ENCODE data around the gene PTPN1. TPM values are rescaled to one million over a fixed set of nuclear protein-coding genes. Genes with fewer than 3 reads are reported as not detected.

PTPN1 gene
- polyA plus RNA-seq, 1 of the 3 experiments (the other 2 are of a cell fraction), result 23.6 TPM

DNA sequence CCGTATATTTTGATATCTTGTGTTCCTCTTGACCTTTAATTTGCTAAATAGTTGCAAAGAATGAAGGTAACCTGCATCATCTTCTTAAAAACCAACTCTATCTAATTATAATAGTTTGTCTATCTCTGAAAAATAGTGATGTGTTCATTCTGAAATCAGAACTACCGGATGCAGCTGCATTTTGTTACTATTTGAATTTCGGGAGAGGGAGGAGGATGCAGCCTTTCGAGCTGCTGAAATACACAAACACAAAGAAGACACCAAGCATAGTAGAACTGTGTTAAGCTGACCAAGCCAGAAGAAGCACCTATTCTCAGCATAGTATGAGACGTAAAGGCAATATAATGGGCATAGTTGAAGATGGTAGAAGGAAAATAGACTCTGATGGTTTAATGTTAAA is 33.1 kb downstream of the PTPN1 start:
- H3K4me2 ChIP-seq, result no peak overlapping the region

More for the DNA sequence above, 33.1 kb downstream of the PTPN1 start:
- Histone ChIP-seq H3K9me3 (no peaks in the 10 kb centered on the region), H3K4me1 (ENCODE audit: control insufficient read depth in 1 of 2, insufficient read depth in 2 of 2, low read depth in 1 of 2, low read length in 1 of 2) (peaks cover 4 to 16% of the 10 kb centered on the region in 2 experiments), H3F3A (replicated peaks; ENCODE audit: insufficient read depth) (peaks cover 28% of the 10 kb centered on the region), H3K79me2 (ENCODE audit: insufficient read depth) (peaks cover 96% of the 10 kb centered on the region), H3K27me3 (ENCODE audit: insufficient read depth) (no peaks in the 10 kb centered on the region), H3K4me3 (ENCODE audit: low read depth in 2 of 2, low read length in 1 of 2) (no peak overlapping the region), H3K36me3 (replicated peaks in 1 of 2; ENCODE audit: control insufficient read depth in 1 of 2, insufficient read depth in 2 of 2, low read length in 1 of 2) (peaks cover 0 to 6% of the 10 kb centered on the region in 2 experiments), H3K9ac (no peak overlapping the region), H3K27ac (ENCODE audit: low read depth in 2 of 2, low read length in 1 of 2) (no peak overlapping the region), H4K20me1 (ENCODE audit: insufficient read depth) (peaks cover 14% of the 10 kb centered on the region), H2AFZ (ENCODE audit: low read depth) (no peak overlapping the region), H3K9me2 (no peaks in the 10 kb centered on the region)
- ChIA-PET CTCF (no interaction called here), POLR2A (no interaction called here)
- no peak for DNase-seq
- no peak for TF ChIP-seq GABPA (IDR thresholded peaks at IDR 0.05; ENCODE audit: low read depth)
- no peak for TF ChIP-seq FOXM1 (IDR thresholded peaks at IDR 0.05; ENCODE audit: low read depth)
- TF ChIP-seq, protein P1, sequence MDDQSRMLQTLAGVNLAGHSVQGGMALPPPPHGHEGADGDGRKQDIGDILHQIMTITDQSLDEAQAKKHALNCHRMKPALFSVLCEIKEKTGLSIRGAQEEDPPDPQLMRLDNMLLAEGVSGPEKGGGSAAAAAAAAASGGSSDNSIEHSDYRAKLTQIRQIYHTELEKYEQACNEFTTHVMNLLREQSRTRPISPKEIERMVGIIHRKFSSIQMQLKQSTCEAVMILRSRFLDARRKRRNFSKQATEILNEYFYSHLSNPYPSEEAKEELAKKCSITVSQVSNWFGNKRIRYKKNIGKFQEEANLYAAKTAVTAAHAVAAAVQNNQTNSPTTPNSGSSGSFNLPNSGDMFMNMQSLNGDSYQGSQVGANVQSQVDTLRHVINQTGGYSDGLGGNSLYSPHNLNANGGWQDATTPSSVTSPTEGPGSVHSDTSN (IDR thresholded peaks at IDR 0.05), result no peak
- no peak for TF ChIP-seq USF1 (IDR thresholded peaks at IDR 0.05; ENCODE audit: borderline replicate concordance, low read depth)
- TF ChIP-seq FOSL2 (IDR thresholded peaks at IDR 0.05; ENCODE audit: borderline replicate concordance, low read depth), result no peak
- TF ChIP-seq NRF1 (IDR thresholded peaks at IDR 0.05; ENCODE audit: low read depth, low read length), result no peak
- TF ChIP-seq RFX5 (IDR thresholded peaks at IDR 0.05; ENCODE audit: low read length), result no peak
- no peak for TF ChIP-seq EP300 (IDR thresholded peaks at IDR 0.05; ENCODE audit: borderline replicate concordance in 1 of 2, low read depth in 1 of 2, low read length in 1 of 2)
- TF ChIP-seq ZBTB33 (IDR thresholded peaks at IDR 0.05; ENCODE audit: borderline replicate concordance, low read depth), result no peak
- no peak for TF ChIP-seq TAF1 (IDR thresholded peaks at IDR 0.05; ENCODE audit: borderline replicate concordance, low read depth, low read length)
- TF ChIP-seq, protein P2, sequence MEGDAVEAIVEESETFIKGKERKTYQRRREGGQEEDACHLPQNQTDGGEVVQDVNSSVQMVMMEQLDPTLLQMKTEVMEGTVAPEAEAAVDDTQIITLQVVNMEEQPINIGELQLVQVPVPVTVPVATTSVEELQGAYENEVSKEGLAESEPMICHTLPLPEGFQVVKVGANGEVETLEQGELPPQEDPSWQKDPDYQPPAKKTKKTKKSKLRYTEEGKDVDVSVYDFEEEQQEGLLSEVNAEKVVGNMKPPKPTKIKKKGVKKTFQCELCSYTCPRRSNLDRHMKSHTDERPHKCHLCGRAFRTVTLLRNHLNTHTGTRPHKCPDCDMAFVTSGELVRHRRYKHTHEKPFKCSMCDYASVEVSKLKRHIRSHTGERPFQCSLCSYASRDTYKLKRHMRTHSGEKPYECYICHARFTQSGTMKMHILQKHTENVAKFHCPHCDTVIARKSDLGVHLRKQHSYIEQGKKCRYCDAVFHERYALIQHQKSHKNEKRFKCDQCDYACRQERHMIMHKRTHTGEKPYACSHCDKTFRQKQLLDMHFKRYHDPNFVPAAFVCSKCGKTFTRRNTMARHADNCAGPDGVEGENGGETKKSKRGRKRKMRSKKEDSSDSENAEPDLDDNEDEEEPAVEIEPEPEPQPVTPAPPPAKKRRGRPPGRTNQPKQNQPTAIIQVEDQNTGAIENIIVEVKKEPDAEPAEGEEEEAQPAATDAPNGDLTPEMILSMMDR (IDR thresholded peaks at IDR 0.05), result no peak
- TF ChIP-seq FOXJ3 (CRISPR knock-in tag; IDR thresholded peaks at IDR 0.05), result no peak
- no peak for TF ChIP-seq RCOR1 (IDR thresholded peaks at IDR 0.05; ENCODE audit: low read length)
- no peak for TF ChIP-seq TEAD4 (IDR thresholded peaks at IDR 0.05; ENCODE audit: borderline replicate concordance, insufficient read depth)
- TF ChIP-seq RAD21 (IDR thresholded peaks at IDR 0.05; ENCODE audit: low read length), result no peak
- TF ChIP-seq, protein P3, sequence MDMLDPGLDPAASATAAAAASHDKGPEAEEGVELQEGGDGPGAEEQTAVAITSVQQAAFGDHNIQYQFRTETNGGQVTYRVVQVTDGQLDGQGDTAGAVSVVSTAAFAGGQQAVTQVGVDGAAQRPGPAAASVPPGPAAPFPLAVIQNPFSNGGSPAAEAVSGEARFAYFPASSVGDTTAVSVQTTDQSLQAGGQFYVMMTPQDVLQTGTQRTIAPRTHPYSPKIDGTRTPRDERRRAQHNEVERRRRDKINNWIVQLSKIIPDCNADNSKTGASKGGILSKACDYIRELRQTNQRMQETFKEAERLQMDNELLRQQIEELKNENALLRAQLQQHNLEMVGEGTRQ (IDR thresholded peaks at IDR 0.05; ENCODE audit: borderline replicate concordance, low read depth, low read length), result no peak
- WGBS (ENCODE audit: low lambda C conversion rate), result 96% methylated on average over 5 of the region's 5 CpGs
